Measurements from ENCODE around the gene MECP2.

Gene MECP2

GRCh38 chrX:154115750-154116149 is 18.2 kb upstream of the MECP2 start:
- DNase-seq (ENCODE audit: low spot score), result no peak

DNA sequence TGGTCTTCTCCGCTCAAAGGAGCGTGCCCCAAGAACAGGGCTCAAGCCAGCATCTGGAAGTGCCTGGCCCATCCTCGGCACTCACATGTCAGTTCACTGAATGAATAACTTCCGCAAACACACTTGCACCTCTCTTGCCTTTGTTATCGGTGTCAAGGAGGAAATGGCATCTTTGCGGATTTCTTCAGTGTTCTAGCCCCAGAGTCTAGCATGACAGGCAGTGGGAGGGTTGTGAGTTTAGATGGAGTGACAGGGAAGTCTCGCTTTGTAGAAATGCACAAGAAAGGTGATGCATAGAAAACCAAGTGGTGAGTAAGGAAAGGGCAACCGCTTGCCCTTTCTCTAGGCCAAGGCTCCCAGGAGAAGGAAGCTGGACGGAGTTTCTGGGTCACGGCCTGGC is 17.6 kb upstream of the MECP2 start:
- DNase-seq (ENCODE audit: low spot score), result no peak

- no peak for DNase-seq (ENCODE audit: low spot score)
Observed at GRCh38 chrX:154114652-154115051, 17.1 kb upstream of the MECP2 start.

- DNase-seq (ENCODE audit: low spot score), result no peak
Observed at GRCh38 chrX:154113729-154114128, 16.2 kb upstream of the MECP2 start.

DNA sequence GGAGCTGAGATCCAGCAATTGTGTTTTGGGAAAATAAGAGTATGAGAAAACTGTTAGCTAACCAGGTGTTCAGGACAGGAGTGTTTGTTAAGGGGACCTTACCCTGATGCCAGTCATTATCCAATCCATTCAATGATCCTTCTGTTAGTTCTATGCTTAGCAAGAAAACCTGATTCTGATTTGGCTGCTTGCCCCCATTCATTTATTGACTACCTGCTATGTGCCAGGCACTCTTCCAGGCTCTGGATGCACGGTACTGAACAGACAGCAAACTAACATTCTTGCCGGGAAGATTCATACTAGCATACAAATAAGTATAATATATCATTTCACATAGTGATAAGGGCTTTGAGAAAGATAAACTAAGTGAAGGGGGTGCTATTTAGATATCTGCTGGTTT is 1.0 kb upstream of the MECP2 start:
- DNase-seq (ENCODE audit: low spot score), result no peak

- peak; percentile 79 for DNase-seq (ENCODE audit: low spot score)
Observed at GRCh38 chrX:154097003-154097588, 421 bp downstream of the MECP2 start.

- peak; percentile 33 for DNase-seq (ENCODE audit: low spot score)
Observed at GRCh38 chrX:154096140-154097002, 1.1 kb downstream of the MECP2 start.

DNA sequence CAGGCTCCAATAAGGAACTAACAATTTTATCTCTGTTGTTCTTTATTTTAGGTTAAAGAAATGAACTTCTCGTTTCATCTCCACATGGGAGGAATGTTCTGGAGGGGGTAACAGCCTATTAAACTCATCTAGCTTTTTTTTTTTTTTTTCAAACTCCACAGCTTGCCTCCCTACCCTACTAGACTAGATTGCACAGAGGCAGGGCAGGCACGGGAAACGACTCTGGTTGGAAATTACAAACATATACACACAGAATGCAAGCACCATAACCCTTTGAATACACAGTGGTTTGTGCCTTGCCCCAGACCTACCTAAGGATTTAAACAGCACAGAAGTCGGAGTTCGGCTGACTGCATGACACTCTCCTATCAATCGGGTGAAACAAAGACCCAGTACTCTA is 2.7 kb downstream of the MECP2 start:
- DNase-seq (ENCODE audit: low spot score), result no peak

DNA sequence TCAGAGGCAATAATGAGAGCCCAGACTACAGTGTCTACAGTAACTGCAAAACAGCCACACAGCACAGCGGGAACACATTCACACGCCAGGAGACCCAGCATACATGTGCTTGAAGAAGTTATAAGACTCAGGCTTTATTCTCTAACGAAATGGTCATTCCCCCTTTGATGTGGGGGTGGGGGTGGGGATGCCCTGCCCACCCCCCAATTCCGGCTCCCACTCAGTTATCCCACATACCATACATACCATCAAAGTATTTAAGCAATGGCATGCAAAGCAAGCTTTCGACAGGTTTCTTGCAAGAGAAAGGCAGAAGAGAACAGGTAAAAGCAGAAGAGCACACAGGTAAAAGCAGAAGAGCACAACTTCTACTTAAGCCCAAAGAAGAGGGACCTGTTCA is 3.6 kb downstream of the MECP2 start:
- DNase-seq (ENCODE audit: low spot score), result no peak

GRCh38 chrX:154092371-154092770 is 5.1 kb downstream of the MECP2 start:
- no peak for DNase-seq (ENCODE audit: low spot score)

DNA sequence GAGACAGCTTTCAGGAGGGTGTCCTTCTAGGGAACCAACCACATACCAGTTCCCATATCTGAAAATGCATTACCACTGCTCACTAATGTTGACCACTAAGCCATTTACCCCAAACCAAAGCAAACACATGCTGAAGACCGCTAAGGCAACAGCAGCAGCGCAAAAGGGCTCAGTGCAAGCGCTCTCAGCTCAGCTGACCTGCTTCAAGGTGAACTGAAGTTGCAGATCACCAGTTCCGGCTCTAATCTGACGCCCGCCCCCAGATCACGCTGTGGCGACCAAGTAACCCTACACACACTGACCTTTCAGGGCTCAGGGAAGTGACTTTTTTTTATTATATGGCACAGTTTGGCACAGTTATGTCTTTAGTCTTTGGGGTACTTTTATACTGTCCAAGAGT is 5.8 kb downstream of the MECP2 start:
- DNase-seq (ENCODE audit: low spot score), result no peak

DNA sequence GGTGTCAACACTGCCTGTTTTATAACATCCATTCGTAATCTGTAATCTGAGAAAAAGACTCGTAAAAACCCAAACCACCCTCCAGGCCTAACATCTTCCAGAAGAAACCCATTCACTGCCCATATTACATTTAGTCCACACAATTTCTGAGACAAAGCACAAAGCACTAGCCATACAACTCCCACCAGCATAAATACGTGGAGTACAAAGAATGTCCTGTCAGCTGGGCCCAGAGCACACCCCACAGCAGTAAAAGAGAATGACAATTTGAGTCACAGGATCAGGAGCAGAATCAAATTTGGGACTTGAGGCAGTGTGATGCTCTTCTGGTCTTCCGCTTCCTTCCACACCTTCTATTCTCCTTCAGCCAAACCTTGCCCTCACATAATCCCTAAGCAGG is 6.8 kb downstream of the MECP2 start:
- no peak for DNase-seq (ENCODE audit: low spot score)

- DNase-seq (ENCODE audit: low spot score), result no peak
Observed at GRCh38 chrX:154084449-154085300, 12.8 kb downstream of the MECP2 start.

DNA sequence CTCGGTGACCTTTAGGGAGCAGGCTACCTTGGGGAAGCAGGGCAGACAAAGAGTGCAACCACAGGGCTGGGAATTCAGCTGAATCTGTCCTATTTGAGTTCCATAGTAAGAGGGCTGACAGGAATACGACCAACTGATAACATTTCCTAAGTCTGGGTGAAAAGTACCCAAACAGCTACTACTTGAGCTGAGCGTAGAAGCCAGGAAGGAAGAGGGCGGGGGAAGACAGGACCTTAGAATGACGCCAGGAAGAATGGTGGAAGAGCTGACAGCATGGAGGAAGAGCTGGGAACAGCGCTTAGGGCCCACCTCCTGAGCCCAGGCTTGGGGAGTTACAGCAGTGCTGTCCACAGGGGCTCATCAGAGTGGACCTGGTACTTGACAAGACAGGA is 14.4 kb downstream of the MECP2 start:
- DNase-seq (ENCODE audit: low spot score), result no peak

- DNase-seq (ENCODE audit: low spot score), result peak; percentile 57
Observed at GRCh38 chrX:154082396-154083125, 15.0 kb downstream of the MECP2 start.

- no peak for DNase-seq (ENCODE audit: low spot score)
Observed at GRCh38 chrX:154077101-154077500, 20.4 kb downstream of the MECP2 start.

DNA sequence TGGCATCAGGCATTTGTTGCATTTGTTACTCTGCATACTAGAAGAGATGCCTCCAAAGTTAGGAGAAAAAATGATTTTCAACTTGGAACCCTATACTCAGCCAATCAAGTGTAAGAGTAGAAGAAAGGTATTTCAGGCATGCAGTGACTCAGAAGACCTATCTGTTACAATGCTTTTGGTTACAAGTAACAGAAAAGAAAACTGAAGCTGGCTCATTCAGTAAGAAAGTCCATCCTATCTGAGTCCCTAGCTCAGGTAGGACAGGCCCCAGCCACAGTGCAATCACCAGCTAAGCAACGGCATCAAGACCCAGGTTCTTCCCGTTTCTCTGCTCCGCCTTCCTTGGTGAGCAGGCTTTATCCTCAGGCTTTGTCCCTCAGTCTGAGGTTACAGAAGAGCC is 23.3 kb downstream of the MECP2 start:
- peak; percentile 70 for DNase-seq (ENCODE audit: low spot score)

GRCh38 chrX:154072192-154072591 is 25.3 kb downstream of the MECP2 start:
- no peak for DNase-seq (ENCODE audit: low spot score)

DNA sequence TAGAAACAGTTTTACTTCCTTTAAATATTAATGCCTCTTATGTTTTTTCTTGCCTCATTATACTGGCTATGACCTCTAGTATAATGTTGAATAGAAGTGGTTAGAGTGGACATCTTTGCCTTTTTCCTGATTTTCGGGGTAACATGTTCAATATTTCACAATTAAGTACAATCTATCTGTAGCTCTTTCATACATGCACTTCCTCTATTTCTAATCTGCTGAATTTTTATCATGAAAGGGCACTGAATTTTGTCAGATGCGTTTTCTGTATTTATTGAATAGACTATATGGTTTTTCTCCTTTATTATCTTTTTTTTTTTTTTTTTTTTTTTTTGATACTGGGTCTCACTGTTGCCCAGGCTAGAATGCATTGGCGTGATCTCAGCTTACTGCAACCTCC is 29.0 kb downstream of the MECP2 start:
- DNase-seq (ENCODE audit: low spot score), result no peak

GRCh38 chrX:154064637-154065435 is 32.7 kb downstream of the MECP2 start:
- DNase-seq (ENCODE audit: low spot score), result no peak

DNA sequence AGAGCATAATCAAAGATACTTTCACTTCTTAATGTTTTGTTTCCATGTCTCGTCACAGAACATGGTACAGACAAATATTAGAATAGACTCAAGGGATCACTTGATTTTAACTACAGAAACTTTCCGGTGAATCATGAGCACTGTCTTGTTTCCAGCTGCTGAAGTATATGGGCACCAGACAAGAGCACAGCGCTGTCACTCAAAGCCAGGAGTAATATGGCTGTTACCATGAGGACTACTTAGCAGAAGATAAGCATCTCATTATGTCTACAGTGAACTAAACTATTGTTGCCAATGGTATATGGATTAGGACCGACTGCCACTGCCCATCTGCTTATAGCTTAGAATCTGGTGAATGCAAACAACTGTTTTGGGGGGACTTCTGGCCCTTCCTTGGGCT is 34.3 kb downstream of the MECP2 start:
- no peak for DNase-seq (ENCODE audit: low spot score)

Measured in hepatic stellate cell (primary cell).